ENCODE data around the gene ASMT.

- no peak for TF ChIP-seq EZH2phosphoT487 (conservative IDR thresholded peaks at IDR 0.05; ENCODE audit: low read length)
- TF ChIP-seq CTCF (IDR thresholded peaks at IDR 0.05; ENCODE audit: insufficient read depth, low read length, poor library complexity, severe bottlenecking) = no peak
Observed at GRCh38 chrX:1597345-1598020, 17.4 kb upstream of the ASMT start.
